Limb (tissue), 2 donors: ENCODE data around the gene UBR7.
A peak's percentile ranks its signal among the peaks of the same experiment; 100 is the strongest.
"Not testable (repeated sequence)": the region's sequence is repeated elsewhere in the genome, so short reads cannot be mapped to it uniquely, and the experiment has no call there.

Experiments
- DNase-seq, 2 donors: peaks; one replicate each; pipeline ENCODE4 v3.0.0-alpha.2; 2016; ENCODE audit errors: extremely low spot score in 2 of 2

The UBR7 gene, protein sequence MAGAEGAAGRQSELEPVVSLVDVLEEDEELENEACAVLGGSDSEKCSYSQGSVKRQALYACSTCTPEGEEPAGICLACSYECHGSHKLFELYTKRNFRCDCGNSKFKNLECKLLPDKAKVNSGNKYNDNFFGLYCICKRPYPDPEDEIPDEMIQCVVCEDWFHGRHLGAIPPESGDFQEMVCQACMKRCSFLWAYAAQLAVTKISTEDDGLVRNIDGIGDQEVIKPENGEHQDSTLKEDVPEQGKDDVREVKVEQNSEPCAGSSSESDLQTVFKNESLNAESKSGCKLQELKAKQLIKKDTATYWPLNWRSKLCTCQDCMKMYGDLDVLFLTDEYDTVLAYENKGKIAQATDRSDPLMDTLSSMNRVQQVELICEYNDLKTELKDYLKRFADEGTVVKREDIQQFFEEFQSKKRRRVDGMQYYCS

DNA sequence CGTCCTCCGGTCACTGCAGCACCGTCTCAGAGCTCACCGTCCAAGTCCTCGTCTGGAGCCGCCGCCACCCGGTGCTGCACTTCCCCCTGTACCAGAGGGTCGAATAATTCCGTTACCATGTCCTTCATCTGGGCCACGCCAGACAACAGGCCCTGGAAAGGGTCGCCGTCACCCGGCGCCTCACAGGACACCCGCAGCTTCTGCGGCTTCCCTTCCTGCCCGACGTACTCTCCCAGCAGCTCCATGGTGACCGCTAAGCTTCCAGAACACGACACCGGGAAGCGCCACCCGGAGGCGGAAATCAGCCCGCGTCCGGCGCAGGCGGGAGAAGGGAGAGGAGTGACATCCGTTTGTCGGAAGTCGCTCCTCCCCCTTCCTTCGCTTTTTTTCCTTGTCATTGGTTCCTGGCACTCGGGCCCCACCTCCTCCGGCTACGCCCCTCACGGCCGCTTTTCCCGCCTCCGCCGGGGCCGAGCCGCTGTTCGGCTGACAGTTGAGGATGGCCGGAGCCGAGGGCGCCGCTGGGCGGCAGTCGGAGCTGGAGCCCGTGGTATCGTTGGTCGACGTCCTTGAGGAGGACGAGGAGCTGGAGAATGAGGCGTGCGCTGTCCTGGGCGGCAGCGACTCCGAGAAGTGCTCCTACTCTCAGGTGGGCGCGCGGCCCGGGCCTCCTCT lies at the start of gene UBR7, which contains the start of gene GON7:
UBR7 (plus strand) TSS at position 464 of the 675 bp plus-strand sequence; CDS start at position 500, 36 bp downstream.
GON7 (minus strand) TSS at position 273 of the 675 bp plus-strand sequence; CDS start at position 245, 28 bp downstream.
- DNase-seq: peak; percentile 97 to 100

DNA sequence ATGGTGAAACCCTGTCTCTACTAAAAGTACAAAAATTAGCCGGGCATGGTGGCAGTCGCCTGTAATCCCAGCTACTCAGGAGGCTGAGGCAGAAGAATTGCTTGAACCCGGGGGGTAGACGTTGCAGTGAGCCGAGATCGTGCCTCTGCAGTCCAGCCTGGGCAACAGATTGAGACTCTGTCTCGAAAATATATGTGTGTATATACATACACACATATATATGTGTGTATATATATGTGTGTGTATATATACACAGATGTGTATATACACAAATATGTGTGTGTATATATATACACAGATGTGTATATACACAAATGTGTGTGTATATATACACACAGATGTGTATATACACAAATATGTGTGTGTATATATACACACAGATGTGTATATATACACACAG lies 48.7 kb upstream of the UBR7 start:
- not testable (repeated sequence) for DNase-seq

DNA sequence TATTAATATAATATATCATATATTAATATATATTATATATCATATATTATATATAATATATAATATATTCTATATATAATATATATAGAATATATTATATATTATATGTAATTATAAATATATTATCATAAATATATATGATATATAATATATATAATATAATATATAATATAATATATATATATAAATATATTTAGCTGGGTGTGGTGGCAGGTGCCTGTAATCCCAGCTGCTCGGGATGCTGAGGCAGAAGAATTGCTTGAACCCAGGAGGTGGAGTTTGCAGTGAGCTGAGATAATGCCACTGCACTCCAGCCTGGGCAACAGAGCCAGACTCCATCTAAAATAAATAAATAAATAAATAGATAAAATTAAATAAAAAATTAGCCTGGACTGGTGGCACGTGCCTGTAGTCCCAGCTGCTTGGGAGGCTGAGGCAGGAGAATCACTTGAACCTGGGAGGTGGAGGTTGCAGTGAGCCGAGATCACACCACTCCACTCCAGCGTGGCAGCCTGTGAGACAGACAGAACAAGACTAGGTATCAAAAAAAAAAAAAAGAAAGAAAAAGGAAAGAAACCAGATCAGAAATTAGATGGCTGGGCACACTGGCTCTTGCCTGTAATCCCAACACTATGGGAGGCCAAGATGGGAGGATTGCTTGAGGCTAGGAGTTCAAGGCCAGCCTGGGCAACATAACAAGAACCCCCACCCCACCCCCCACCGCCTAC lies 47.3 kb upstream of the UBR7 start:
- not testable (repeated sequence) for DNase-seq

DNA sequence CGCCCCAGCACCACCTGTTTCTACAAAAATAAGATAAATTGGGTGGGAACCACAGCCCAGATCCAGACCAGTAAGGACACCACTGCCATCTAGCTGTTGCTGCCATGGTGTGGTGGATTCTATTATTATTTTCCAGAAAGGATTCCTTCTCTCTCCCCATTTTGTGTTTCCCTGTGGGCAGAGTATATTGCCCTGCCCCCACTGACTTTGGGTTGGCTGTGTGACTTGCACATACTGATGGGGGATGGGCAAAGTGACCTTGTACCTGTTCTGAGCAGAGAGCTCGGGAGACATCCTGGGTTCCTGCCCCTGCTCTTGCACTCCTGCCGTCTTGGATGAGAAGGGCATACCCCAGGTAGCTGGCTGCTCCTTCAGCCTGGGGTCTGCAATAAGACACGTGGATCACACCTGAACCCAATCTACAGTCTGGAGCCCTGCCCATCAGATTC lies 46.7 kb upstream of the UBR7 start:
- DNase-seq: peak in 1 of 2 donors; percentile 7

DNA sequence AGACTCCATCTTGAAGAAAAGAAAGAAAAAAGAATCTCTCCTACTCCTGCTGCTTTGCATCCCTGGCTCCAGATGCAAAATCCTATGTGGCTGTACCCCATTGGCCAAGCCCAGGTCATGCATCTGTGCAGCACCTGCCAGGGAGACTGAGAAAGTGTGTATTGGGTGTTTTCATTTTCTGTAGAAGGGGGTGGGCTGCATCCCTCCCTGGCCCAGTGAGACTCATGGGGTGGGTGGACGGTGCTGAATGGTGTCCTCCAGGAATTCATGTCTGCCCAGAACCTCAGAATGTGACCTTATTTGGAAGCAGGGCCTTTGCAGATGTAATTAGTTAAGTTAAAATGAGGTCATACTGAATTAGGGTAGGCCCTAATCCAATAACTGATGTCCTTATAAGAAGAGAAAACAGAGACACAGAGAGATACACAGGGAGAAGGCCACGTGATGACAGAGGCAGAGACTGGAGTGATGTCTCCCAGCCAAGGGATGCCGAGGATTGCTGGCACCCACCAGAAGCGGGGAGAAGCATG lies 45.6 kb upstream of the UBR7 start:
- no peak for DNase-seq

DNA sequence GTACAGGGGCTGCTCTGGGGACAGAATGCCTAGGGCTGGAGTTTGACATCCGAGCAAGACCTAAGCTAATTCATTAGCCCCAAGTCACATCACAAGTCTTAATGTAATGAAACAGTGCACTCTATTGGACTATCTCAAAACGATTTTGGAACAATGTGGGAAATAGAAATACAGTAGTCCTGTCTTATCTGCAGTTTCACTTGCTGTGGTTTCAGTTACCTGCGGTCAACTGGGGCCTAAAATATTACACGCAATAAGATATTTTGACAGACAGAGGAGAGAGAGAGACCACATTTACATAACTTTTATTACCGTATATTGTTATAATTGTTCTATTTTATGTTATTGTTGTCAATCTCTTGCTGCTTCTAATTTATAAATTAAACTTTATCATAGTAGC lies 43.5 kb upstream of the UBR7 start:
- no peak for DNase-seq

DNA sequence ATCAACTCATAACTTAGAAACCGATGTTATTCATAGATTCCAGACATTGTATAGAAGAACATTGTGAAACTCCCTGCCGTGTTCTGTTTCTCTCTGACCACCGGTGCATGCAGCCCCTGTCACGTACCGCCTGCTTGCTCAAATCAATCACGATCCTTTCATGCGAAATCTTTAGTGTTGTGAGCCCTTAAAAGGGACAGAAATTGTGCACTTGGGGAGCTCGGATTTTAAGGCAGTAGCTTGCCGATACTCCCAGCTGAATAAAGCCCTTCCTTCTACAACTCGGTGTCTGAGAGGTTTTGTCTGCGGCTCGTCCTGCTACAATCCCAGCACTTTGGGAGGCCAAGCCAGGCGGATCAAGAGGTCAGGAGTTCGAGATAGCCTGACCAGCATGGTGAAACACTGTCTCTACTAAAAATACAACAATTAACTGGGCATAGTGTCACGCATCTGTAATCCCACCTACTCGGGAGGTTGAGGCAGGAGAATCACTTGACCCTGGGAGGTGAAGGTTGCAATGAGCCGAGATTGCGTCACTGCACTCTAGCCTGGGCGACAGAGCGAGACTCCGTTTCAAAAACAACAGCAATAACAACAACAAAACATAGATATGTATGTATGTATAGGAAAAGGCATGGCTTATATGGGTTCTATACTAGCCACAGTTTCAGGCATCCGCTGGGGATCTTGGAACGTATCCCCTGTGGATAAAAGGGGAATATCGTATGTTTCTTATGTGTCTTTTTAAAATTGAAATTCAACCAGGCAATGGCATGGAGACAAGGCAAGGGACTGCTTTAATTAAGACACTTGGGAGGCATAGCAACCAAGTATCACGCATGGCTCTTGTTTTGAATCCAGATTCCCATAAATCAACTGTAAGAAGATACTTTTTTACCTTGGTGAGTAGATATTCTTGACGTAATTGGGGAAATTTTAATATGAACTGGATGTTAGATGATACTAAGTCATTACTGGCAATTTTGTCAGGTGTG lies 41.5 kb upstream of the UBR7 start:
- not testable (repeated sequence) for DNase-seq

DNA sequence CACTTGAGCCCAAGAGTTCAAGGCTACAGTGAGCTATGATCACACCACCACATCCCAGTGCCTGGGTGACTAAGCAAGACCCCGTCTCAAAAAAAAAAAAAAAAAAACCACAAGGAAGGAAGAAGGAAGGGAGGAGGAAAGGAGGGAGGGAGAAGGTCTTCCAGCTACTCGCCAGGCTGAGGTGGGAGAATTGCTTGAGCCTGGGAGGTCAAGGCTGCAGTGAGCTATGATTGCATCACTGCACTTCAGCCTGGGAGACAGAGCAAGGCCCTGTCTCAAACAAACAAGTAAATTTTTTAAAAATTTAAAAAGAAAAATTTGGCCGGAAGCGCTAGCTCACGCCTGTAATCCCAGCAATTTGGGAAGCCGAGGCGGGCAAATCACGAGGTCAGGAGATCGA lies 38.4 kb upstream of the UBR7 start:
- DNase-seq: not testable (repeated sequence)

DNA sequence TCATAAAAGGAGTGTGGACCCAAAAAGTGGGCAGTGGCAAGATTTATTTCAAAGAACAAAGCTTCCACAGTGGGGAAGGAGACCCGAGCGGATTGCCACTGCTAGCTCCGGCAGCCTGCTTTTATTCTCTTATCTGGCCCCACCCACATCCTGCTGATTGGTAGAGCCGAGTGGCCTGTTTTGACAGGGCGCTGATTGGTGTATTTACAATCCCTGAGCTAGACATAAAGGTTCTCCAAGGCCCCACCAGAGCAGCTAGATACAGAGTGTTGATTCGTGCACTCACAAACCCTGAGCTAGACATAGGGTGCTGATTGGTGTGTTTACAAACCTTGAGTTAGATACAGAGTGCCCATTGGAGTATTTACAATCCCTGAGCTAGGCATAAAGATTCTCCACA lies 37.4 kb upstream of the UBR7 start:
- not testable (repeated sequence) for DNase-seq

DNA sequence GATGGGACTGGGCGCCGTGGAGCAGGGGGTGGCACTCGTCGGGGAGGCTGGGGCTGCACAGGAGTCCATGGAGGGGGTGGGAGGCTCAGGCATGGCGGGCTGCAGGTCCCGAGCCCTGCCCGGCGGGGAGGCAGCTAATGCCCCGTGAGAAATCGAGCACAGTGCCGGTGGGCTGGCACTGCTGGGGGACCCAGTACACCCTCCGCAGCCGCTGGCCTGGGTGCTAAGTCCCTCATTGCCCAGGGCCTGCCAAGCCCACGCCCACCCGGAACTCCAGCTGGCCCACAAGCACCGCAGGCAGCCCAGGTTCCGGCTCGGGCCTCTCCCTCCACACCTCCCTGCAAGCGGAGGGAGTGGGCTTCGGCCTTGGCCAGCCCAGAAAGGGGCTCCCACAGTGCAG lies 36.9 kb upstream of the UBR7 start:
- DNase-seq: not testable (repeated sequence)

DNA sequence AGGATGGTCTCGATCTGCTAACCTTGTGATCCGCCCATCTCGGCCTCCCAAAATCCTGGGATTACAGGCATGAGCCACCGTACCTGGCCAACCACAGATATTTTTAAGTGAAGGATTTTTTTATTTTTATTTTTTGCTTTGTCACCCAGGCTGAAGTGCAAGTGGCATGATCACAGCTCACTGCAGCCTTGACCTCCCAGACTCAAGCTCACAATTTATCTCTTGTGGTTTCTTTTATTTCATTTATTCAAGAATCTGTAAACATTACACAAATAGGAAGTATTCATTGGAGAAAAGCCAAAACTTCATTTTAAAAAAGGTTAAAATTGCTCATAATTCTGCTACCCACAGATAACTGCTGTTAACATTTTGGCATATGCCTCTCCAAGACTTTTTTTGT lies 35.7 kb upstream of the UBR7 start:
- no peak for DNase-seq

DNA sequence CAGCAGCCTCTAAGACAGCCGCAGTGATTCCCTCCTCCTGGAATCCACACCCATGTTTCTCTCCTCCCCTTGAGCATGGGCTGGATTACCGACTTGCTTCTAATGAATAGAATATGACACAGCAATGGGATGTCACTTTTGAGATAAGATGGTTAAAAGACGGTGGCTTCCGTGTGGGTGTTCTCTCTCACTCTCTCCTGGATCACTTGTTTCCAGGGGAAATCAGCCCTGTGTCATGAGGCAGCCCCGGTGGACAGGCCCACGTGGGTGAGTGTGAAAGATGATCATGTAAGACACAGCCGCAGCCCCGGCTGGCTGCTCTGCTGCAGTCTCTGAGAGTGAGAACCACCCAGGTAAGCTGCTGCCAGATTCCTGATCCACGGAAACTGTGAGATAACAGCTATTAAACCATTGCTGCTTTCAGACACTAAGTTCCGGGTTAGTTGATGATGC lies 33.1 kb upstream of the UBR7 start:
- no peak for DNase-seq

DNA sequence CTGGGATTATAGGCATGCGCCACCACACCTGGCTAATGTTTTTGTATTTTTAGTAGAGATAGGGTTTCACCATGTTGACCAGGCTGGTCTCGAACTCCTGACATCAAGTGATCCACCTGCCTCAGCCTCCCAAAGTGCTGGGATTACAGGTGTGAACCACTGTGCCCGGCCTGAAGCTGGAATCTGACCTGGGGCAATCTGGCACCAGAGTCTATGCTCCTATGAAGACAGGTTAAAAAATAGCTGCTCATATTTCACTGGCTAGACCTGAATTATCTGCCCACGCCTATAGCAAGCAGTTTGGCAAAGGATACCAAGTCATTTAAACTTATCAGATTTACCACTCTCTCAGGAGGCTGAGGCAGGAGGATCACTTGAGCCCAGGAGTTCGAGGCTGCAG lies 32.3 kb upstream of the UBR7 start:
- not testable (repeated sequence) for DNase-seq

DNA sequence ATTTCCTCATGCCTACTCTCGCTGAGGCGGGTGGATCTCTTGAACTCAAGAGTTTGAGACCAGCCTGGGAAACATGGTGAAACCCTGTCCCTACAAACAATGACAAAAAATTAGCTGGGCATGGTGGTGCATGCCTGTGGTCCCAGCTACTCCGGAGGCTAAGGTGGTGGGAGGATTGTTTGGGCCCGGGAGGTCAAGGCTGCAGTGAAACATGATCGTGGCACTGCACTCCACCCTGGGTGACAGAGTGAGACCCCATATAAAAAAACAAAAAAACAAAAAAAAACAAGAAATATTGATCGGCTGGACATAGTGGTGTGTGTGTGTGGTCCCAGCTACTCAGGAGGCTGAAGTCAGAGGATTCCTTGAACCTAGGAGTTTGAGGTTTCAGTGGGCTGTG lies 31.6 kb upstream of the UBR7 start:
- no peak for DNase-seq

DNA sequence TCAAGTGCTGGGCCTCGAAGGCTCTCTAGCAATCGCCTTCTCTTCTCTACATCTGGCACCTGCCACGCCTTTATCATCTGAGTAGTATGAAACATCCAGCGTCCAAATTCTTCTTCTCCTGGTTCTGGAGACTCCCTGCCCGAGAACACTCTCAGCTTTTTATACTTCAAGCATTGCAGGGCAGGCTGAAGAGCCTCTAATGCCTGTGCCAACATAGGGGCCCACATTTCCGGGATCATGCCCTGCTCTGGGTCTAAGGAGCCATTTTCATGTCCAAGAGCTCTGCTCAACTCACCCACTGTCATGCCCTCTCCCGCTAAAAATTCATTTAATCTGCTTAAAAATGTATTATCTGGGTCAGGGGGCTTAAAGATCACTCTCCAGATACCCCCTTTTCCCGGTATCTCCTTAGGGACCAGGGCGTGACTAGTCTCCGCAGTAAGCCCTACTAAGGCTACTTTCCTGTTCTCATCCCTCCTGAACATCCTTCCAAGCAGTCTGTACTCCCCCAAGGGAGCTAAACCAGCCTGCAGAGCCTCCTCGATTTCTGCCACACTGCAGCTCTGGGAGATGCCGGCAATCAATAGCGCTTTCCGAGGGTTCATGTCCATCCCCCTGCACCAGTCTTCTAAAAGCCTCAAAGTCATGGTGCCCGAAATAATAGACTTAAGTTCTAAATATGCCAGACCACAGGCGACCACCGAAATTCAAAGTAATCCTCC lies 23.3 kb upstream of the UBR7 start:
- DNase-seq: no peak

DNA sequence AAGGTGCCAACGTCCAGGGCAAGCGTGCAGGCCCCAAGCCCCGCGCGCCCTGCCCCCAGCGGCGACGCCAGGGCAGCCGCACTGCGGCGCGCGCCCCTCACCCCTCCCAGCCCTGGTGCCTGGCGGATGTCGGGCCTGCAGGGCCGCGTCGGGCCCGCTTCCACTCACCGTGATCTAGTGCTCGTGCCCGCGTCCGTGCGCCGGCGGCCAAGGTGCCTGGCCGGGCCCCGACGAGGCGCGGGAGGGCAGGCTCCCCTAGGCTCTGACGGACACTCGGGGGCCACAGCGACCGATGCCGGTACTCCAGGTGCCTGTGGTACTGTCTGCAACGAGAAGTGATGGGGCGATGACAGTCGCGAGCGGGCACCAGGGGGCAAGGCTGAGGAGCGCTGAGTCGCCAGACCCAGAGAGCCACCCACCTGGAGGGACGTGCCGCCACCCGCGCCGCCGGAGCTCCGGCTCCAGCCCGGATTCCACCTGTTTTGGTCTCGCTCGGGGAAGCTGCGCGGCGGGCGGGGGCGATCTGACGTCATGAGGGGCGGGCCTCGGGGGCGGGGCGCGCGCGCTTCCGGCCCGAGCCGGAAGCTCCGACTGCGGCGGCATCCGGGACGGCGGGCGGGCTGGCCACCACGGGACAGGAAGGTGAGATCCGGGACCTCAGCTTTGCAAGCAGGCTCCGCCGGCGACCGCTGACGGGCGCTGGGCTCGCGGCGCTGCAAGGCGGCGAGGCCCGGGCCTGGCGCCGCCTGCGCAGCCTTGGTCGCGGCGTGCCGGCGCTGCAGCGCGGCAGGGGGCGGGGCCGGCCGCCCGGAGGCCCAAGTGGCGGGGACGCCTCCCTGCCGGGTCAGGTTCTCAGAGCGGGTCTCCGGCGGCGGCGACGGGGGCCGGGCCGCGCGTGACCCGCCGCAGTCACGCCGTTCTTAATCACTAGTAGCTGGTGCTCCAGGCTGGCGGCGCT lies 22.4 kb upstream of the UBR7 start, which contains the start of the genes LYSET and MOAP1:
LYSET (plus strand) TSS at position 927 of the 958 bp plus-strand sequence. CDS start 89 bp downstream, outside the sequence.
MOAP1 (minus strand) TSS at position 507 of the 958 bp plus-strand sequence. CDS start 655 bp downstream, outside the sequence.
- peak; percentile 77 to 95 for DNase-seq

DNA sequence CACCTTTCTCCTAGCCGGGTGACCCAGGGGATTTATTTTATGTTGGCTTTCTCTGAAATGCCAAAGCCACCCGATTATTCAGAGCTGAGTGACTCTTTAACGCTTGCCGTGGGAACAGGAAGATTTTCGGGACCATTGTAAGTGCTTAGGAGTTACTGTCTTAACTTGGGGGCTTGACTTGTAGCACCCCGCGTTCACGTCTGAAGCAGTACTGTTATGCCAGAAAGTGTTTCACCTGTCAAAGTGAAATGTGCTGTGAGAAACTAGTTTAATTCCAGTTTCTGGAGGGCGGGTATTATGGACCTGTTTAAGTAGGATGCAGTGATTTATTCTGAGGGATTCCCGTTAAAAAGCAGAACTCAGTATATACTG lies 21.7 kb upstream of the UBR7 start:
- DNase-seq: no peak

DNA sequence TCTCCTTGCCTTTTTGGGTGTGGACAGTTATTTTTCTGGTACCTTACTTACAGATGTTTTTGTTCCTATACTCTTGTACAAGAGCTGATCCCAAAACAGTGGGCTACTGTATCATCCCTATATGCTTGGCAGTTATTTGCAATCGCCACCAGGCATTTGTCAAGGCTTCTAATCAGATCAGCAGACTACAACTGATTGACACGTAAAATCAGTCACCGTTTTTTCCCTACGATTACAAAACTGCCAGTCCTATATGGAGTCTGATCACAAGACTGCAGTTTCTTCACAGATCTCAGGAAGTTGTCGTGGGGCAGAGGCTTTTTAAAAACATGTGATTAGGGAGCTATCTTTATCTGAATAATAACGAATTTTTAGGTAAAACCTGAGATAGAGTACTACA lies 20.6 kb upstream of the UBR7 start:
- no peak for DNase-seq
